ENCODE data around the gene MED17.
A peak's percentile ranks its signal among the peaks of the same experiment; 100 is the strongest.

The MED17 gene

DNA sequence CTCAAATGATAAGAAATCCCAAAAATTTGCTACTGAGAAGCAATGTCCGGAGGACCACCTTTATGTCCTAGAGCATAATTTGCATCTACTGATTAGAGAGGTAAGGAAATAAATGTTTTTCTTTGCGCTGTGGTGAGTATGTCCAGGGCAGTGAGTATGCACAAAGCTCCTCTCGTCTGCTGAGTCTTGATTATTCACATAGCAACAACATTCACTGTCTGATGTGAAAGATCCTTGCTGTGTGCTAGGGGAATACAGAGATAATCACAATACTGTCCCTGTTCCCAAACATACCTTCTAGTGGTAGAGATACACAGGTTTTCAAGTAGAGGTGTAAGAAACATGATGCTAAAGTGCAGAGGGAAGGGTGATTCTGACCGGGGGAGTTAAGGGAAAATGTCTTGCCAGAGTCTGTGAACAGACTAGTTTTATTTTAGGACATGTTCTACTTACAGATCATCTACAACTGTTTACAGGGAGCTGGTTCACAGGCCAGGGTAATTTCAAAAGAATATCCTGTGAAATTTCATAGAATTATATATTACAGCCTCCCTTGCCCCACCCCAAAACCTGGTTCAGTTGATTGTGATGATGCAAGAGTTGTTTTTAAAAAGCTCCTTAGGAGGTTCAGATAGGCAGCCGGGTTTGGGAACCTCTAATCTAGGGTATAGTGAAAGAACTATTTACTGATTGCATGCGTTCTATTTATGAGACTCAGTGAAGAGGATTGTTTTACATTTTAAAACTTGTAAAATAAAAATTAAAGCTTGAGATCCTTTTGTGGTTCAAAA lies 12.6 kb downstream of the MED17 start:
- in situ Hi-C loops (cut with HindIII; ENCODE audit: low pct_ligation_motif_present, low pct_unique_long_range_greater_than_20kb, low sequenced_read_pairs): no loop called here

DNA sequence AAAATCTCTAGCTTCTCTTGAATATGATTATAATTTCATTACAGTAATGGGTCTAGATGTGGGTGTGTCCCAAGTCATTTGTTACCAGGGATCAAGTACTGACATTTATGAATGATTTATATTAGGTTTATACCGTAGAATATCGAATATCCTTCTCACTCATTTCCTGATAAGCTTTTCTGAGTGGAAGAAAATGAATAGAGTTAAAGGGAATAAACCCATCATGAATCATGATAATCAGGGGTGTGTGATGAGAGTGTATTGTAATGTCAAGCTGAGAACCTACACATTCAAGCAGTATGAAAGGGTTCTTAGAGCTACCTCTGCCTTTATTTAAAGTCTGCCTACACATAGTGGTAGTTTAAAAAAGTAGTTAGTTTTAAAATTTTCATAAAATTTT lies 17.3 kb downstream of the MED17 start:
- DNase-seq: no peak
- in situ Hi-C loops (cut with HindIII; ENCODE audit: low pct_ligation_motif_present, low pct_unique_long_range_greater_than_20kb, low sequenced_read_pairs): no loop called here

More for the DNA sequence above, 12.6 kb downstream of the MED17 start:
- no peak for DNase-seq

DNA sequence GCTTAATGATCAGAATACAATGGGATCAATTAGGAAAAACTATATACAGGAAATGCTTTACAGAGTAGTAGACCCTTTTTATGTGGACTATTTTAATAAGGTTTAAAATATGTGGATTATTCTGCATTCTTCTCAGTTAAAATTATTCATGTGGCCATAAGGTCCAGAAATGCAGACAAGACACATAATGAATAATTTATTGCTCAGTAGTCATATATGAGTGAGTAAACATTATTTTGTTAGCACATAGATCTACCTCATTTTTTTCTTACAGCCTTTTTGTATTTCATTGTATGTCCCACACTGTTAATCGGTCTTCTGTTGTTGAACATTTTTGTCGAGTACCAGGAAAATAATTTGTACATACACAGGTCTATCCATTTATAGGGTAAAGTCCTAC lies 20.8 kb downstream of the MED17 start:
- in situ Hi-C loops (cut with HindIII; ENCODE audit: low pct_ligation_motif_present, low pct_unique_long_range_greater_than_20kb, low sequenced_read_pairs): no loop called here

DNA sequence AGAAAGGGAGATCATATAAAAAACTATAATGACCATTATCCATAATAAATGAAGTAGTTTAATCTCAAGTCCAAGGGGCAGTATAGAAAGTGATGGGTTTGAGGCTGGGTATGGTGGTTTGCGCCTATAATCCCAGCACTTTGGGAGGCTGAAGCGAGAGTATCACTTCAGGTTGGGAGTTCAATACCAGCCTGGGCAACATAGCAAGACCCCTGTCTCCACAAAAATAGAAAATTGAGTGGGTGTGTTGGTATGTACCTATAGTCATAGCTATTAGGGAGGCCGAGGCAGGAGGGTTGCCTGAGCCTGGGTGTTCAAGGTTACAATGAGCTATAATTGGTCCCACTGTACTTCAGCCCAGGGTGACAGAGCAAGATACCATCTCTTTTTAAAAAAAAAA lies 23.9 kb downstream of the MED17 start:
- DNase-seq: no peak
- in situ Hi-C loops (cut with HindIII; ENCODE audit: low pct_ligation_motif_present, low pct_unique_long_range_greater_than_20kb, low sequenced_read_pairs): no loop called here

More for the DNA sequence above, 20.8 kb downstream of the MED17 start:
- DNase-seq: no peak

DNA sequence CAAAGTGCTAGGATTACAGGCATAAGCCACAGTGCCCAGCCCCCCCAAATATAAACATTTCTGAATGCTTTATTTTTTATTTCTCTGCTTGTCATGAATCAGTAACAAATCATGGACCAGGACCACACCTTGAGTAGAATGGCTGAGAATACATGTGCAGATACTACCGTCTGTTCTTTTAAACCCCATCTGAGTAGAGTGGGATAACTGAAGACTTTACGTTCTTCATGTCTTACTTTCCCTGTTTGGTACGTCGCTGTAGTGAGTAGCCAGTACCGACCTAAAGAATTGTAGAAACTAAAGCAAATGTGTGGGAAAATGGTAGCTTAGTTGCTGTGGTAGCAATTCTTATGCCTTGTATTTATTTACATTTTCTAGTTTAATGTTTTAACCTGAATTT lies 29.9 kb downstream of the MED17 start:
- in situ Hi-C loops (cut with HindIII; ENCODE audit: low pct_ligation_motif_present, low pct_unique_long_range_greater_than_20kb, low sequenced_read_pairs): no loop called here
- no peak for DNase-seq

DNA sequence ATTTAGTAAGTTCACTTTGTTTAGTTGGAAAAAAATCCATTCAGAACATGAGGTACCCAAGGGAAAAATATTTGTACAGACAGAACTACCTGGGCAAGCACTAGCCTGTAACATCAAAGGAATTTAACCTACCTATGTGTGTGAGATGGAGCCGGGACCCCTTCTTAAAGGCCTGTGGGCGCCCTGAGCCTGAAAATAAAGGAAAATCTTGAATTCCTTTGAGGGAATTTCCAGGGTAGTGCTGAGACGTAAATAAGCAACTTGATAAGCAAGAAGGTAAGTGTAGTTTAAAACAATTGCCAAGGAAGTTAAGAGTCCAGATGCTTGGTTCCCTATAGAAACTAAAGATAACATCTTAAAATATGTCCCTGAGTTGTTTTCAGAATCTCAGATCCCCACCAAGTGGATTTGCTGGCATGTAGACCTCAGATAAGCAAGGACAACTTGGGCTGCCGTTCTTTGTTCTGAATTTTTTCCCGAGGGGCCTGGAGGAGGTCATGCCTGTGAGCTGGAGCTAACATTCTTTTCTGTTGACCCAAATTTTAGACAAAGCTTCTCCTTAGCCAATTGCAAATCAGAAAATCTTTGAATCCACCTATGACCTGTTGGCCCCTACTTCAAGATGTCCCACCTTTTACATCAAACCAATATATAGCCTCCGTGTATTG lies 31.0 kb downstream of the MED17 start:
- no peak for DNase-seq
- in situ Hi-C loops (cut with HindIII; ENCODE audit: low pct_ligation_motif_present, low pct_unique_long_range_greater_than_20kb, low sequenced_read_pairs): no loop called here

DNA sequence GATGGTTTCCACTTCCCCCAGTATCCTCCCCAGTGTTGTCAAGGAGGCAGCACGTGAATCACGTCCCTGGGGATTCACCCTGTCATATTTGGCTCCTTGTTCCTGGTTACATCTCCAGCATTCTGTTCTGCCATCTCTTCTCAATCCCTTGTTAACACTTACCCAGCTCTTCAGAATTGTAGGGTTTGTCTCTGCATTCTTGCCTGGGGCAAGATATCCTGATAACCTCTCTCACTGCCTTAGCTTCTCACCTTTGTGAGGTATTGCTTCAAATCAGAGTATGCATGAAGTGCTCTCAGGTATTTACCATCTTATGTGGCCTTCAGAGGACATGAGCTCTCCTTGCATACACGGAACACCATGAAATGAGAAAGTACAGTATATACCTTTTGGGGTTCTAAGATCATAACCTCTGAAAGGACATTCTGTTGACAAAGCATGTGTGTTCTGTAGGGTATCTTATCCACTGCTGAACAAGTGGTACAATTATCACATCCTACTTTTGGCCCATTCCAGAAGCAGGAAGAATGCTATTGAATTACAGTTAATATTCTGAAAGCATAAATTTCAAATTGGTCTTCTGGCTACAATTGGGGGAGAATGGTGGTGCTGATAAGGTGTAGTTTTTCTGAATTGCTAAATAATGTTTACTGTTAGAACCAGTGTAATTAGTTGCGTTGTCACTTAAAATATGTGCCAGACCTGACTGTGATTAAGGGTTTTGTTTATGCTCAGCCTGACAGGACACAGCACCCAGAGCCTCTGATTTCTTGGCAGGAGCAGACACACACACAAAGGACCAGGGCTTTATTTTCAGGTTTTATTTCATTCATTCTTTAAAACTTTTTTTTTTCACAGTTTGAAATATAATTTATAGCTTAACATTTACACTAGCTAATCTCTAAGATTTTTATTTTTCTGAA lies 33.6 kb downstream of the MED17 start:
- DNase-seq: no peak
- in situ Hi-C loops (cut with HindIII; ENCODE audit: low pct_ligation_motif_present, low pct_unique_long_range_greater_than_20kb, low sequenced_read_pairs): no loop called here

DNA sequence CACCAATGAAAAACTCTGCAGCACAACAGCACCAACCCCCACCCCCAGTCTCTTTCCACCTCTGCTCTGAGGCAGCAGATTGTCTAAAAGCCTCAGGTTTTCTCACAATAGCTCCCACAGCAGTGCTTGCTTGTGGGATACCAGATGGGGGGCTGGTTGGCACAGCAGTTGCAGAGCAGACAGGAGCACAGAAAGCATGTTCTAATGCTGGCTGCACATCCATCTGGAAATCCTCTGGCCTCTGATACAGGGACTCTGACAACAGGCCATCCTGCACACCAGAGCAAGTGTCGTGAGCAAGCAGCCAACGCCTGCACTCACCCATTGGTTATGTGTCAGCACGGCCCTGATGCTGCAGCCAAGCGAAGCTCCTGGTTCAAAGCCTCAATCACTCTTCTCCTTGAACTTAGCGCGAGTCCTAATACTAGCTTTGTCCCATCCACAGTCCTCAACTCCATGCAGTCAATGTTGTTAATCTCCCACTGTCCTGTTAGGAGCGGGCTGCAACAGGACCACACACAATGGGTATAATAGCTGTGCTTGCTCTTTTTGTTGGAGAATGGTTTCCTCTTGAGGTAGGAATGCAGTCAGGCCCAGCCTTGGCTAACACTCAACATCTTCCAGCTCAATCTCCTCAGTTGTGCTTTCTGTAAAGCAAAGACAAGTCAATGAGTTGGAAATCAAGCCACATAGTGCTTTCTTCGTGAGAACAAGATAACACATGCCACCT lies 36.0 kb downstream of the MED17 start:
- DNase-seq: no peak
- in situ Hi-C loops (cut with HindIII; ENCODE audit: low pct_ligation_motif_present, low pct_unique_long_range_greater_than_20kb, low sequenced_read_pairs): no loop called here

DNA sequence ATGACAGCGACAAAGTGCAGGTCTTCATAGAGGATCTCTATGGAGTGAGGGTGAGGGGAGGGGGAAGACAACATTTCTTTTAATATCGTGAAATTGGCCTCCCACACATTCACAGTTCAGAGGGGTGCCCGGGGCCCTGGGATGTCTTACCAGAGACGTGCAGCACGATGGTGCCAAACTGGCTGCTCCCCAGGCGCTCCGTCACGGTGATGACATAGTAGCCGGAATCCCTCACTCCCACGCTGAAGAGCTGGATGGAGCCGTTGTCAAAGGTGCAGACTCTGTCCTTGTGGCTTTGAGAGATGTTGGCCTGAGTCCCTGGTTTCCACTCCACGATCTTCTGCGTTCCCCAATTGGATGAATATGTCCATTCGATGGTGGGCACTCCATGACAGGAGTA lies 36.8 kb downstream of the MED17 start:
- in situ Hi-C loops (cut with HindIII; ENCODE audit: low pct_ligation_motif_present, low pct_unique_long_range_greater_than_20kb, low sequenced_read_pairs): no loop called here
- no peak for DNase-seq

DNA sequence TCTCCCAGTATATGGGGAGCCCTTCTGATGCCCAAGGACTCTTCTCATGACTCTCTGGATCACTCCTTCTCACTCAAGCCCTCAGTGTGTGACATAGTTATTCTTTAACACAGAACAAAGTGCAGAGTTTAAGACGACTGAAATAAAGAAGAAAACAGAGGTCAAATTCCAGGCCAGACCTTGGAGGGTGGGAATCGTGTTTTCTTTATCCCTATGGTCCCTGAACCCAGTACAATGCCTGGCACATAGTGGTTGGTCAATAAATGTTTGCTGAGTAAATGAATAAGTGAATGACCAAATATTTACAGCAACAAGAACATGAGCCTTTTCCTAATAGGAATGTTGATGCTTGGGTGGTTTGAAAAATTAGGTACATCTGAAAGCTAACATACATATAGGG lies 37.5 kb downstream of the MED17 start:
- in situ Hi-C loops (cut with HindIII; ENCODE audit: low pct_ligation_motif_present, low pct_unique_long_range_greater_than_20kb, low sequenced_read_pairs): no loop called here
- DNase-seq: no peak

DNA sequence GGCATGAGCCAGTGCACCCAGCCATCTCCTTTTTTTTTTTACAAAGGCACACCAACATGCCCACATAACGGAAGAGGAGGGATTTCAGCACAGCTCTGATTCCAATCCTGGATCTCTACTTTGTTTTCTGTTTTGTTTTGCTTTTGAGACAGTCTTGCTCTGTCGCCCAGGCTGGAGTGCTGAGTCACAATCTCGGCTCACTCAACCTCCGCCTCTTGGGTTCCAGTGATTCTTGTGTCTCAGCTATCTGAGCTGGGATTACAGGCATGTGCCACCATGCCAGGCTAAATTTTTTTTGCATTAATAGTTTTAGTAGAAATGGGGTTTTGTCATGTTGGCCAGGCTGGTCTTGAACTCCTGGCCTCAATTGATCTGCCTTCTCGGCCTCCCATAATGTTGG lies 38.3 kb downstream of the MED17 start:
- DNase-seq: peak; percentile 21
- in situ Hi-C loops (cut with HindIII; ENCODE audit: low pct_ligation_motif_present, low pct_unique_long_range_greater_than_20kb, low sequenced_read_pairs): no loop called here

DNA sequence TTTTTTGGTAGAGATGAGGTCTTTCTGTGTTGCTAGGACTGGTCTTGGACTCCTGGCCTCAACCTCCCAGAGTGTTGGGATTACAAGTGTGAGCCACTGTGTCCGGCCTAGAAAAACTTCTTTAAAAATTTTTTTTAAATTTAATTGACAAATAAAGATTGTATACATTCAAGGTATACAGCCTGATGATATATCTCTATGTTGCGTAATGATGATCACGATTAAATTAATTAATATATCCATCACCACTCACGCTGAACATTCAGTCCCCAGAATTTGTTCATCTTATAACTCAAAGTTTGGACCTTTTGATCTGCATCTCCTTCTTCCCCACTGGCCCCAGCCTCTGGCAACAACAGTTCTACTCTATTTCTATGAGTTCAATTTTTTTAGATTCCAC lies 39.1 kb downstream of the MED17 start:
- DNase-seq: no peak
- in situ Hi-C loops (cut with HindIII; ENCODE audit: low pct_ligation_motif_present, low pct_unique_long_range_greater_than_20kb, low sequenced_read_pairs): no loop called here

DNA sequence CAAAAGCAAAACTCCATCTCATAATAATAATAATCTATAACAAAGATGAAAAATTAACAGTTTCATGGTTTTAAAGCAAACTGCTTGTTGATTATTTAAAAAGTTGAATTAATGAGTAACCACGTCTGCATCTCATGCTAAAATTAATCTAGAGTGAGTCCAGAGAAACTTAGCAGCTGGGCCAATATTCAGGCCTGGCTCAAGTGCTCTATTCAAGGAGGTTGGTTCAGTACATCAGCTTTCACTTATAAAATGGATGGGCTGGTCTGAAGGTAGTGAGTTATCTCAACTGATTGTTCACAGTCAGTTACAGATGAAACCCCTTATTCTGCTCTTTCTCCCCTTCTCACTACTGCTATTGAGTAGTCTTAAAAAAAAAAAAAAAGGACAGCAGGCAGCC lies 43.3 kb downstream of the MED17 start:
- no peak for DNase-seq
- in situ Hi-C loops (cut with HindIII; ENCODE audit: low pct_ligation_motif_present, low pct_unique_long_range_greater_than_20kb, low sequenced_read_pairs): no loop called here

DNA sequence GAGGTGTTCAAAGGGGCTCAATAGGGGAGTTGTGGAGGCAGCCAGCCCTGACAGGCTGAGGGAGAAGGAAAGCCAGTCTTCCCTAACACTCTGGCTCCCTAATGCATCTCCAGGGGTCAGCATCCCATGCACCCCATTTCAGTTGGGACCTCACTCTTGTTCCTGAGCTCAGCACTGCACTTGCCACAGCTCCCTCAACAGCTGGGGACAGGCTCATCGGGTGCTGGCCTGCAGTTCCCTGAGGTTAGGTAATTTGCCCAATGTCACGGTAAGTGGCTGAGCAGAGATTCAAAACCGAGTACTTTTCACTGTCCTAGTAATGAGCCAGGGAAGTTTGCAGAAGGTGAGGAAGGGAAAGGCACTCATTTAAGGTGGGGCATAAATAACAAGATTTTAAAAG lies 45.5 kb downstream of the MED17 start:
- in situ Hi-C loops (cut with HindIII; ENCODE audit: low pct_ligation_motif_present, low pct_unique_long_range_greater_than_20kb, low sequenced_read_pairs): no loop called here
- DNase-seq: no peak

DNA sequence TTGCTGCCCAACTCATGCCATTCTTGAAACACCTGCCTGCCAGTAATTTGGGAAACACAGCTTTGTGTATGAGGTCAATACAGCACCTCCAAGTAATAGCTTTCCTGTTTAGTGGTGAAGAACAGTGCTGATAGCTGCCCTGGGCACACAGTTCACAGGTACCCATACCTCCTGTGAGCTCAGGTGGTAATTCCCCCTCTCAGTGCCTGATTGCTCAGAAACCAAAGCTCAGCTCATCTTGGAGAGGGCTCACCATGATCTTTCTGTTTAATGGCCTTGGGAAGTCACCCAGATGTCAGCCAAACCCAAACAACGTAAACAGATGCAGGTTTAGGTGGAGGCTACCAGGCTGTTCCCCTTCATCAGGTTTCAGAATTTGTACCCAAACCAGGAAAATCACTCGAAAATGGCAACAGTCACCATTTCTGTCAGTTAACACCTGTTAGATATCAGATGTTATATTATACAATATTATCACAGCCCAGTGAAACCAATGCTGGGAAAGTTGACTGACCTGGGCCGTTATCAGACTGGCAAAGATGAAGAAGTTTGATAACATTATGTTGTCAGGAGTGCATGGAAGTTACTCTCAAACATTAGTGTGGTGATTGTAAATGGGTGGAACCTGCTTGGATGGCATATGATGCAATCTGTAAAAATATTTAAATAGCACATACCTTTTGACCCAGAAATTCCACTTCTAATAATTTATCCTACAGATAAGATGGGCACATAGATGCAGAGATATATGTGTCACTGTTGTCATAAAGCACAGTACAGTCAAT lies 47.5 kb downstream of the MED17 start:
- no peak for DNase-seq
- in situ Hi-C loops (cut with HindIII; ENCODE audit: low pct_ligation_motif_present, low pct_unique_long_range_greater_than_20kb, low sequenced_read_pairs): no loop called here

DNA sequence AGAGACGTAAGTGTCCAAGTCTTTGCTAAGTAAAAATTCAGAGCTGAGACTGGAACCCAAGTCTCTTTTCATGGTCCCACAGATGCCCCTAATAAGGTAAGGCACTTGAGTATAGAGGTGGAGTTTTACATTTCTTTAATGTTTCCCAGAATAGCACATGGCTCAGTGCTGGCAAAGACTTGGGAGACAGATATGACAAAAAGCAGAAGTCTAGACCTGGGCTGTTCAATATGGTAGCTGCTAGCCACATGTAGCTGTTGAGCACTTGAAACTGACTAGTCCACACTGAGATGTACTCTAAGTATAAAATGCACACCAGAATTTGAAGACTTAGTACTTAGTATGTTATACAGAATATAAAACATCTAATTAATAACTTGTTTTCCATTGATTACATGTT lies 48.7 kb downstream of the MED17 start:
- no peak for DNase-seq
- in situ Hi-C loops (cut with HindIII; ENCODE audit: low pct_ligation_motif_present, low pct_unique_long_range_greater_than_20kb, low sequenced_read_pairs): no loop called here

DNA sequence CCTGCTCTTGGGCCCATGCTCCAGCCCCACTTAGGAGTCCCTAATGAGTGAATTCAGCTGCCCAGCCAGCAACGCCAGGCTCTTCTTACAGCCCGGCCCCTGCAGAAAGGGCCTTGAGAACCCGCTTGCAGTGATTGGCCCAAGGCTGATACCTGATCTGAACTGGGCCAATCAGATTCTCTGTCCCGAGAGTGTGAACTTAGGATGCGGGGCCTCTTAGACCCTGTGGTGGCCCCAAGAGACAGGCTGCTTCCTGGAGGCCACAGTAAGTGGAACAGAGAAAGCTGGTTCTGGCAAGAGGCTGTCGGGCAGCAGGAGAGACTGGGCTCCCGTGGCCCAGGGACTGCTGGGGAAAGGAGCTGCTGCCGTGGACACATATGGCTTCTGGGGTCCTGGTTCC lies 54.9 kb downstream of the MED17 start:
- no peak for DNase-seq
- in situ Hi-C loops (cut with HindIII; ENCODE audit: low pct_ligation_motif_present, low pct_unique_long_range_greater_than_20kb, low sequenced_read_pairs): no loop called here

DNA sequence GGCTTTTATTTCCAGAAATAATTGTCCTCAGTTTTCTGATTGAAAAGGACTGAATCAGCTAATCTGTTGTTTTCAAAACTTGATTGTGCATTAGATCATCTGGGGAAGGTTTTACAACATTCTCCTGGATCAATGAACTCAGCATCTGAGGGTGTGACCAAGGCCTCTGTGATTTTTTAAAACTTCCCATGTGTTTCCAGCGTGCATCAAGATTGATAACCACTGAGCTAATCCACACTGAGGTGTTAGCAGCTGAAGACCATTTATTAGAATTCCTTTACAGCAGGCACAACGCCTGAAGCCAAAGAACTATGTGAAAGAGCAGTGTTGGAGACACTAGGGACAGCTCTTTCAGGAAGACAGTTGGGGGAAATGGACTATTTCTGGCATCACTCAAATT lies 56.1 kb downstream of the MED17 start:
- in situ Hi-C loops (cut with HindIII; ENCODE audit: low pct_ligation_motif_present, low pct_unique_long_range_greater_than_20kb, low sequenced_read_pairs): no loop called here
- no peak for DNase-seq

Measured in ACHN (cell line).